AG10803 (cell line): ENCODE results near the gene NTSR1.

Source experiments
- DNase-seq: peaks from one replicate; pipeline ENCODE4 v3.0.0; 2010; ENCODE audit warnings: low read depth
- H3K4me3 ChIP-seq: 2 replicates; pipeline ENCODE4 v1.5.1; 2011; ENCODE audit warnings: mild to moderate bottlenecking, low read length, control low read depth
- CTCF ChIP-seq: conservative IDR thresholded peaks from 2 replicates; pipeline ENCODE4 v1.5.1; 2011; ENCODE audit warnings: mild to moderate bottlenecking, low read length, control low read depth, inconsistent platforms

Gene NTSR1

GRCh38 chr20:62722627-62723026 lies 14.0 kb downstream of the NTSR1 start:
- DNase-seq = no peak
- TF ChIP-seq CTCF = no peak
- H3K4me3 ChIP-seq = no peak overlapping the region

- no peak for TF ChIP-seq CTCF
- no peak for DNase-seq
- H3K4me3 ChIP-seq = no peak overlapping the region
Observed at GRCh38 chr20:62723351-62723750, 14.7 kb downstream of the NTSR1 start.

GRCh38 chr20:62723768-62724450 lies 15.3 kb downstream of the NTSR1 start:
- no peak for TF ChIP-seq CTCF
- no peak for DNase-seq
- H3K4me3 ChIP-seq = no peak overlapping the region

- no peak for TF ChIP-seq CTCF
- no peak for DNase-seq
- H3K4me3 ChIP-seq = no peak overlapping the region
Observed at GRCh38 chr20:62724692-62725595, 16.3 kb downstream of the NTSR1 start.

GRCh38 chr20:62725596-62726268 lies 17.1 kb downstream of the NTSR1 start:
- no peak overlapping the region for H3K4me3 ChIP-seq
- TF ChIP-seq CTCF = no peak
- DNase-seq = no peak

- DNase-seq = no peak
Observed at GRCh38 chr20:62726276-62726675, 17.6 kb downstream of the NTSR1 start.

More at GRCh38 chr20:62726276-62726675, 17.6 kb downstream of the NTSR1 start:
- H3K4me3 ChIP-seq = no peak overlapping the region
- no peak for TF ChIP-seq CTCF
